ENCODE measurements around the gene ARRDC1.

DNA sequence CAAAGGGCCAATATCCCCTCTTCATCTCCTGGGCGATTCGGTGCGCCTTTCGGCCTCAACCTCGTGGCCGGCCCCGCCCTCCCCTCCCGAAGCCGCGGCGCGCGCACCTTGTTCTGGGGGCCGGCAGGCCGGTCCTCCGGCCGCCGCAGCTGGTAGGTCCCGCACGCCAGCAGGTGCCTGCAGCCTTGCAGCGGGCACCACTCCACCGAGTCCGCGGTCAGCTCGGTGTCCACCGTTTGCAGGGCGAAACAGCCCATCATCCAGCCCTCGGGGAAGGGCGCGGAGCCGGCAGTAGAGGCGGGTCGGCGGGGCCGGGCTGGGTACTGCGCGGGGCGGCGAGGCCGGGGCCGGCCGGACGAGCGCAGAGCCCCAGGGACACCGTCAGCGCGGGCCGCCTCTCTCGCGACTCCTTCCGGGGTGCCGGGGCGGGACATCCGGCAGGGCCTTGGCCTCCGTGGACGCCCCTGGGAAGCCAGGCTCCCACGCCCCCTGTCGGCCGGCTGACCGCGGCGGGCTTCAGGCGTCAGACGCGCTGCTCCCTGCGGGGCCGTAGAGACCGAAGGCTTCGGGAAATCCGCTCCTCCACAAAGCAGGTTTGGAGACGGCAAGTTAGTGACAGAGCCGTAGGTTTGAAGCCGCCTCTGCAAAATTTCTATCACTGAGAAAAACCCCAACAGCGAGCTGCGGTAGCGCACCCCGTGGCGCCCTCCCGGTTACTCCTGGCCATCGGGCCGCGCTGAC lies 26.8 kb upstream of the ARRDC1 start, which contains the start of gene DPH7:
- TF ChIP-seq CTCF (IDR thresholded peaks at IDR 0.05) = peak; percentile 84
- no peak for TF ChIP-seq RFX5 (IDR thresholded peaks at IDR 0.05; ENCODE audit: low read length)
- TF ChIP-seq TAF1 (IDR thresholded peaks at IDR 0.05; ENCODE audit: borderline replicate concordance, low read depth, low read length) = peak; percentile 69; the same call in 1 of the 2 replicates
- TF ChIP-seq, protein P1, sequence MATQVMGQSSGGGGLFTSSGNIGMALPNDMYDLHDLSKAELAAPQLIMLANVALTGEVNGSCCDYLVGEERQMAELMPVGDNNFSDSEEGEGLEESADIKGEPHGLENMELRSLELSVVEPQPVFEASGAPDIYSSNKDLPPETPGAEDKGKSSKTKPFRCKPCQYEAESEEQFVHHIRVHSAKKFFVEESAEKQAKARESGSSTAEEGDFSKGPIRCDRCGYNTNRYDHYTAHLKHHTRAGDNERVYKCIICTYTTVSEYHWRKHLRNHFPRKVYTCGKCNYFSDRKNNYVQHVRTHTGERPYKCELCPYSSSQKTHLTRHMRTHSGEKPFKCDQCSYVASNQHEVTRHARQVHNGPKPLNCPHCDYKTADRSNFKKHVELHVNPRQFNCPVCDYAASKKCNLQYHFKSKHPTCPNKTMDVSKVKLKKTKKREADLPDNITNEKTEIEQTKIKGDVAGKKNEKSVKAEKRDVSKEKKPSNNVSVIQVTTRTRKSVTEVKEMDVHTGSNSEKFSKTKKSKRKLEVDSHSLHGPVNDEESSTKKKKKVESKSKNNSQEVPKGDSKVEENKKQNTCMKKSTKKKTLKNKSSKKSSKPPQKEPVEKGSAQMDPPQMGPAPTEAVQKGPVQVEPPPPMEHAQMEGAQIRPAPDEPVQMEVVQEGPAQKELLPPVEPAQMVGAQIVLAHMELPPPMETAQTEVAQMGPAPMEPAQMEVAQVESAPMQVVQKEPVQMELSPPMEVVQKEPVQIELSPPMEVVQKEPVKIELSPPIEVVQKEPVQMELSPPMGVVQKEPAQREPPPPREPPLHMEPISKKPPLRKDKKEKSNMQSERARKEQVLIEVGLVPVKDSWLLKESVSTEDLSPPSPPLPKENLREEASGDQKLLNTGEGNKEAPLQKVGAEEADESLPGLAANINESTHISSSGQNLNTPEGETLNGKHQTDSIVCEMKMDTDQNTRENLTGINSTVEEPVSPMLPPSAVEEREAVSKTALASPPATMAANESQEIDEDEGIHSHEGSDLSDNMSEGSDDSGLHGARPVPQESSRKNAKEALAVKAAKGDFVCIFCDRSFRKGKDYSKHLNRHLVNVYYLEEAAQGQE (IDR thresholded peaks at IDR 0.05; ENCODE audit: low read depth, low read length) = no peak; the same call in 1 of the 2 replicates
- TF ChIP-seq, protein P2, sequence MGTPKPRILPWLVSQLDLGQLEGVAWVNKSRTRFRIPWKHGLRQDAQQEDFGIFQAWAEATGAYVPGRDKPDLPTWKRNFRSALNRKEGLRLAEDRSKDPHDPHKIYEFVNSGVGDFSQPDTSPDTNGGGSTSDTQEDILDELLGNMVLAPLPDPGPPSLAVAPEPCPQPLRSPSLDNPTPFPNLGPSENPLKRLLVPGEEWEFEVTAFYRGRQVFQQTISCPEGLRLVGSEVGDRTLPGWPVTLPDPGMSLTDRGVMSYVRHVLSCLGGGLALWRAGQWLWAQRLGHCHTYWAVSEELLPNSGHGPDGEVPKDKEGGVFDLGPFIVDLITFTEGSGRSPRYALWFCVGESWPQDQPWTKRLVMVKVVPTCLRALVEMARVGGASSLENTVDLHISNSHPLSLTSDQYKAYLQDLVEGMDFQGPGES (IDR thresholded peaks at IDR 0.05; ENCODE audit: low read depth, low read length) = no peak
- 0 out of 2 replicates have a peak, but pooled peaks have one; percentile 19 for TF ChIP-seq RCOR1 (IDR thresholded peaks at IDR 0.05; ENCODE audit: low read length)
- no peak for TF ChIP-seq JUND (IDR thresholded peaks at IDR 0.05)
- TF ChIP-seq USF2 (IDR thresholded peaks at IDR 0.05; ENCODE audit: borderline replicate concordance, low read depth, low read length) = no peak
- TF ChIP-seq SIN3A (IDR thresholded peaks at IDR 0.05; ENCODE audit: borderline replicate concordance, low read depth, low read length) = no peak
- TF ChIP-seq TEAD4 (IDR thresholded peaks at IDR 0.05; ENCODE audit: borderline replicate concordance, insufficient read depth) = no peak
- no peak for TF ChIP-seq FOSL2 (IDR thresholded peaks at IDR 0.05; ENCODE audit: borderline replicate concordance, low read depth)
- peak; percentile 32; the same call in 1 of the 2 replicates for TF ChIP-seq YY1 (IDR thresholded peaks at IDR 0.05; ENCODE audit: low read depth)
- TF ChIP-seq NFIC (IDR thresholded peaks at IDR 0.05; ENCODE audit: borderline replicate concordance) = peak; percentile 11; the same call in 1 of the 2 replicates
